Glomerular endothelial cell (primary cell): Measurements from ENCODE around the gene CTIF. TPM values are rescaled to one million over a fixed set of nuclear protein-coding genes. Genes with fewer than 3 reads are reported as not detected.
"Not testable (repeated sequence)": the region's sequence is repeated elsewhere in the genome, so short reads cannot be mapped to it uniquely, and the experiment has no call there.

Experiments
- DNase-seq: peaks from one replicate; pipeline ENCODE4 v3.0.0-alpha.2; 2011; ENCODE audit warnings: low read depth, low spot score; ENCODE audit errors: extremely low read depth
- total RNA-seq: library from RNA; depleted of rRNA; stranded (reverse); fragments of >200 nt; gene quantifications from 2 replicates; pipeline ENCODE4 v1.2.3, GENCODE V29; 2015

The CTIF gene
- total RNA-seq, 1 donor from 2014 or later, result 55.4 TPM

- DNase-seq, result no peak
Measured at GRCh38 chr18:48638896-48639771, 100.3 kb downstream of the CTIF start.

DNA sequence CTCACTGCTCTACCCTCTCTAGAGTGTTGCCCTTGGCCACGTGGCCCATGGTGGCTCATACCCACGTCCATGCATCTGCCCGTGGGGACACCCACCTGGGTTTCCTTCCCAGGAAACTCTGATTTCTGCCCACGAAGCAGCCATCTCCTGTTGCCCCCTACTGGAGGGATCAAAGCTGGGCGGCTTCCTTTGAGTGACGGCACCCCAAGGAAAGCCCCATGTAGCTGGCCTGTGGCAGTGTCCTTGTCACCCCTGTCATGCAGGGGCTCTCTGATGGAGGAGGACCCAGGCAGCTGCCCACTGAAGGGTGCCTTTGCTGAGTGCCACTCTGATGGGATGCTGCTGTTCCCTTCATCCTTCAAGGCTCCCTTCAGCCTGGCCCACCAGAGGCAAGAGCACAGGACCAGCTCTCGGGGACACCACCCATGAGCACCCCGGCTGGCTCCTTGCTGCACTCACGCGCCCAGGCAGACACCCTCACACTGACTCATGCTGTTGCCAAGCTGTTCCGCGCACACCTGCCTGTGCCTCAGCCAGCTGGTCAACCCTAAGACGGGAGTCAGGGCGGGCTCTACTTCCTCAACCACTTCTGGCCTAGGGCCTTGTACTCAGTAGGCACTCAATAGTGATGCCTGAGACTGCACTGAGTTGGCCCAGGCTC is 101.1 kb downstream of the CTIF start:
- no peak for DNase-seq

- DNase-seq, result no peak
Measured at GRCh38 chr18:48640566-48641270, 101.9 kb downstream of the CTIF start.

DNA sequence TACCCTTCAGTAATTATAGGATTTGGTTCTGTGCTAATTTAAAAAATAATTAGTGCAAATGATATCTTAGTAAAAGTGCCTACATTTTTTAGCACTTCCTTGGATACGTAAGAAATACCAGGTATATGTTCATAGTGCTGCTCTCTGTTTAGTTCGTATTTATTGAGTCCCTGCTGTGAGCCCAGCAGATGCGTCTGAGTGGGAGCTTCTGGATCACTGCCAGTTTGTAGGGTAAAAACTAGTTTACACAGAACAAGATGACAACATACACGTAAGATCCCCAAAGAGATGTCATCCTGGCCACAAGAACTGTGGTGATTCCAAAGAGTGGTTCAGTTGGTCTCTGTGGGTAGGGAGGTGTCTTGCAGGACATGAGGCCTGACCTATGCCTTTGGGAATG is 103.2 kb downstream of the CTIF start:
- no peak for DNase-seq

- DNase-seq, result no peak
Measured at GRCh38 chr18:48642503-48642902, 103.7 kb downstream of the CTIF start.

- no peak for DNase-seq
Measured at GRCh38 chr18:48643262-48643661, 104.4 kb downstream of the CTIF start.

- DNase-seq, result no peak
Measured at GRCh38 chr18:48644029-48644428, 105.2 kb downstream of the CTIF start.

DNA sequence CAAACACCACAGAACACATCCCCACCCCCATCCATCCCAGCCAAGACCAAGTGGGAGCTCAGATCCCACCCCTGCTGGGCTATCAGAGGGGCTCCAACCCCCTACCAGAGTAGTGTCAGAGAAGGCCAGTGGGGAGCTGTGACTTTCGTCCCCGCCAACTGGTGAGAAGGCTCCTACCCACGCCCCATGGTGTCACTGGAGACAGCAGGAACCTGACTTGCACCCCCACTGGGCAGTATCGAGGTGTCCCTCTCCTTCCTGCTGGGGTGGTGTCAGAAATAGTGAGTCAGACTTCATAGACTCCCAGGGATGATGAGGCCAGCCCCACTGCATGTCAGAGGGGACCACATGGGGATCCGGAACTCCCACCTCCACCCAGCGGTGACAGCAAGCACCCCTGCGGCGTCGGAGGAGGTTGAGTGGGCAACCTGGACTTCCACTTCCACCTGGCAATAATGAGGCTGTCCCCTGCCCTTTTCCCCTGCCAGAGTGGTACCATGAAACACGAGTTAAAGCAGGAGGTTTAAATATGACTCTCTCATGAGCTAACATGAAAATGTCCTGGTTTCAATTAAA is 106.7 kb downstream of the CTIF start:
- DNase-seq, result no peak

- no peak for DNase-seq
Measured at GRCh38 chr18:48646976-48647375, 108.1 kb downstream of the CTIF start.

GRCh38 chr18:48649231-48649630 is 110.4 kb downstream of the CTIF start:
- DNase-seq, result no peak

- not testable (repeated sequence) for DNase-seq
Measured at GRCh38 chr18:48654591-48654990, 115.8 kb downstream of the CTIF start.

GRCh38 chr18:48655508-48655907 is 116.7 kb downstream of the CTIF start:
- no peak for DNase-seq

GRCh38 chr18:48656176-48656575 is 117.3 kb downstream of the CTIF start:
- no peak for DNase-seq

GRCh38 chr18:48656582-48656981 is 117.8 kb downstream of the CTIF start:
- DNase-seq, result no peak

DNA sequence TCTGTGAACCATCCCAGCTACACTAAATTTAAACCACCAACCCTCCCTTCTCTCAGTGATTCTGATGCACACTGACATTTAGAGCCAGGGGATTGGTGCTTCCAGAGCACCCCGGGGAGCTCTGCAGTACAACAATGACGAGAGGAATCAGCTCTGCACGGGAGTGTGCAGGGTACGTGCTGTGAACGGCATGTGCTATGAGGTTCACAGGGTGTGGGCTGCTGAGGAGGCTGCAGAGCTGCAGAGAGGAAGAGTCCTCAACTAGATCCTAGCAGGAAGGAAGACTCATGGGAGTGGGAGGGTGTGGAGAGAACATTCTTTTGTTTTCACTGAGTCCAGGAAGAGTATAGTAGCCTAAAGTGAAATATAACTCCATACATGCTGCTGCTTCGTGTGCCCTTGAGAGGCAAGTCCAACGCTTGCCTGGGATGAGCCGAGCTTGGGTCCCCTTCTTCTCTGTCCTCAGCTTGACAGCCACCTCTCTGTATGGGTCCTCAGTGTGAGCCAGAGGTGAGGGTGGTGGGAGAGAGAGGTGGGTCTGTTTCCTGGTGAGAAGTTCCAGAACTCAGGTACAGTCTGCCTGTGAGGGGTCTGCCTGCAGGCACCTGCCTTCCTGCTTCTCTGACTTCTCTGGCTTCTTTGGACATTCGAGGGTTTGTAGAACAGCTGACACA is 118.8 kb downstream of the CTIF start:
- DNase-seq, result no peak

GRCh38 chr18:48658721-48659120 is 119.9 kb downstream of the CTIF start:
- no peak for DNase-seq

DNA sequence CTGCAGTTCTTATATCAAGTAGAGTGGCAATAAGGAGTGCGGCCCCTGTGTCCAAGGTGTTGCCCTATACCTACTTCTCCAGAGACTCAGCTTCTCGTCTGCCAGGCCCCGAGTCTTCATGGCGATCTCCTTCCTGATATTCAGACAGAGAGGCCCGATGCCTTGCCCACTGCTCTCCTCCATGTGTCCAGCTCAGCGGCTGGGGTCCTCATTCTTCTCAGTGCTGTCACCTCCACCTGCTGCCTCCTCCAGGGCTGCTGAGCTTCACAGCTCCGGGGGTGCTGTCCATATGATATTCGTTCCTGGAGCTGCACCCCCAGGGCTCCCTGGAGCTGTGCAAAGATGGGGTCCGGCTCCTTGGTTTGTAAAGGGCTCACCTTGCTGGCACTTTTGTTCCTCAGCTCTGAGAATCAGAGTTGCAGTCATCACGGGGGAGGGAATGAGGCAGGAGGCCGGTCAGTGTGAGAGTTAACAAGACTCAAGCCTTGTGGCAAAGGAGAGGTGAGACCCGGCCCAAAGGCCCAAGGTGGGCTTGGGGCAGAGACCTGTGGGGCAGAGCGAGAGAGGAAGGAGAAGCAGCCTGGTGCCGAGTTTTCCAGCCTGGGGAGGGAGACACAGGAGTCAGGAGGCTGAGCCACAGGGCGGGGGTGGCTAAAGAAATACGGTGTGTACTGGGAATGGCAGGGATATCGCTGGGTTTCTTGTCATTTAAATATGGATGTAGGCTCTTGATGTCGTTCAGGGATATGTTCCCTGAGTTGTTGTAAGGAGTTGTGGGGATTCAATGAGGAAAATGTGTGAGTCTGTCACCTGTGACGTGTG is 120.6 kb downstream of the CTIF start:
- no peak for DNase-seq

- no peak for DNase-seq
Measured at GRCh38 chr18:48660346-48661228, 121.8 kb downstream of the CTIF start.

DNA sequence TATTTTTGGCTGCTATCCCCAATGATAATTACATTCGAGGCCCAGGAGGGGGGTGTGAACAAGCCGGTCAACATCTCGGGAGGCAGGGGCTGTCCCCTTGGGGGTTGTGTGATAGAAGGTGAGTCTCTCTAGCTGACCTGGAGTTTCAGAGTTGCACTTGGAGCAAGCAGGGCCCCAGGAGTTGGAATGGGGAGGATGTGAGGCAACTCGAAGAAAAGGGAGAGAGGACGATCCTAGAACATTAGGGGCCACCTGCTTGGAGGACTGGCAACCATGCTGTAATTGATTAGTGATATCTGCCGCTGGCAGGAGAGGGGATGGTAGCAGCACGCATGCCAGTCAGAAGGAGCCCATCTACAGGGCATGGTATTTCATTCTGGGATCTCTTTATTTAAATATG is 122.6 kb downstream of the CTIF start:
- DNase-seq, result no peak
